GM12878 (cell line): ENCODE measurements around the gene ABCB9. TPM values are rescaled to one million over a fixed set of nuclear protein-coding genes. Genes with fewer than 3 reads are reported as not detected.

Experiments
- ATAC-seq: fragments of 200-7000 bp; cut with Tn5 transposase; 3 replicates; pipeline ENCODE4 v1.9.1; 2020; ENCODE audit warnings: mild to moderate bottlenecking, moderate library complexity
- BruUV-seq: library from RNA; stranded (reverse); fragments of 400-500 nt; replicated peaks from 2 replicates; lab custom pipeline; 2021; lab: Mats Ljungman, UMichigan
- CTCF ChIA-PET: fragments of 300-600 bp; sonication (Branson Sonifier 250); formaldehyde crosslinking; extraction: SDS; loops from one replicate; lab custom pipeline; 2021; ENCODE audit warnings: inconsistent platforms; lab: Yijun Ruan, JAX
- POLR2A ChIA-PET: fragments of 350-600 bp; formaldehyde crosslinking; extraction: SDS; loops from one replicate; lab custom pipeline; 2021; ENCODE audit warnings: inconsistent platforms; lab: Charles Lee
- RAD21 ChIA-PET: fragments of 300-600 bp; sonication (Branson Sonifier 250); formaldehyde crosslinking; loops from one replicate; lab custom pipeline; 2023; ENCODE audit warnings: antibody characterized with exemption; ENCODE audit not compliant: unreplicated experiment; lab: Charles Lee
- SMC1A ChIA-PET: fragments of 300-600 bp; sonication (Branson Sonifier 250); formaldehyde crosslinking; loops from one replicate; lab custom pipeline; 2023; ENCODE audit not compliant: unreplicated experiment, uncharacterized antibody; lab: Charles Lee
- DNase-seq: peaks from one replicate; pipeline ENCODE4 v3.0.0-alpha.2; 2011; ENCODE audit warnings: low read depth, low spot score
- FAIRE-seq: peaks from 3 replicates; lab custom pipeline; 2011; peaks lifted over from hg19 to GRCh38; lab: Jason Lieb, UNC
- H2AFZ ChIP-seq: 2 replicates; pipeline ENCODE4 v1.6.0; 2011; ENCODE audit warnings: low read depth, low read length, control low read depth; ENCODE audit not compliant: control insufficient read depth
- H3K27ac ChIP-seq: 2 replicates; pipeline ENCODE4 v1.5.1; 2011; ENCODE audit warnings: control low read depth; ENCODE audit not compliant: control insufficient read depth, insufficient read depth
- H3K27me3 ChIP-seq, 2 experiments: replicated peaks in 1 of 2; 2 replicates each; pipeline versions ENCODE4 v1.6.0 to v1.6.1; 2011; ENCODE audit warnings: low read length in 1 of 2; ENCODE audit not compliant: control insufficient read depth in 2 of 2, insufficient read depth in 2 of 2
- H3K36me3 ChIP-seq, 2 experiments: 2 replicates each; pipeline ENCODE4 v1.5.1; 2011; ENCODE audit warnings: low read length in 1 of 2; ENCODE audit not compliant: control insufficient read depth in 2 of 2, insufficient read depth in 2 of 2
- H3K4me1 ChIP-seq: 2 replicates; pipeline ENCODE4 v1.6.1; 2011; ENCODE audit warnings: mild to moderate bottlenecking, low read length, moderate library complexity, mixed read lengths; ENCODE audit not compliant: control insufficient read depth, insufficient read depth
- H3K4me2 ChIP-seq: 2 replicates; pipeline ENCODE4 v1.6.0; 2011; ENCODE audit warnings: control low read depth; ENCODE audit not compliant: control insufficient read depth, insufficient read depth
- H3K4me3 ChIP-seq: fragments of 200-600 bp; sonication (generic); 2 replicates; pipeline ENCODE4 v1.5.1; 2016
- H3K79me2 ChIP-seq: 2 replicates; pipeline ENCODE4 v1.6.0; 2011; ENCODE audit warnings: low read length; ENCODE audit not compliant: control insufficient read depth, insufficient read depth
- H3K9ac ChIP-seq: 2 replicates; pipeline ENCODE4 v1.8.0; 2011; ENCODE audit warnings: low read length, control low read depth, mixed read lengths; ENCODE audit not compliant: control insufficient read depth, insufficient read depth
- H3K9me3 ChIP-seq: replicated peaks from 3 replicates; pipeline ENCODE4 v1.5.1; 2011; ENCODE audit warnings: mild to moderate bottlenecking, low read length; ENCODE audit not compliant: control insufficient read depth, insufficient read depth
- H4K20me1 ChIP-seq: 2 replicates; pipeline ENCODE4 v1.6.0; 2011; ENCODE audit not compliant: control insufficient read depth, insufficient read depth
- CBFB ChIP-seq: IDR thresholded peaks from 2 replicates; pipeline ENCODE4 v1.6.1; 2016; ENCODE audit warnings: antibody characterized with exemption, low read depth
- CEBPB ChIP-seq, 2 experiments: fragments of 150-350 bp in 1 of 2; IDR thresholded peaks; 2 replicates each; pipeline ENCODE4 v1.6.1; 2012 to 2014; ENCODE audit warnings: low read depth in 2 of 2, low read length in 2 of 2, borderline replicate concordance in 1 of 2, inconsistent platforms in 1 of 2
- CREM ChIP-seq: IDR thresholded peaks from 2 replicates; pipeline ENCODE4 v1.6.1; 2014; ENCODE audit warnings: antibody characterized with exemption, low read depth
- EED ChIP-seq: sonication (generic); IDR thresholded peaks from 2 replicates; pipeline ENCODE4 v1.6.1; 2016; ENCODE audit warnings: antibody characterized with exemption, low read depth
- ETV6 ChIP-seq, 2 experiments: fragments of 450-650 bp in 1 of 2; IDR thresholded peaks in 1 of 2; conservative IDR thresholded peaks in 1 of 2; 2 replicates each; pipeline ENCODE4 v1.6.1; 2014; ENCODE audit warnings: antibody characterized with exemption in 1 of 2, borderline replicate concordance in 1 of 2, low read depth in 1 of 2, mild to moderate bottlenecking in 1 of 2, moderate library complexity in 1 of 2
- FOXM1 ChIP-seq: IDR thresholded peaks from 2 replicates; pipeline ENCODE4 v1.6.1; 2012; ENCODE audit warnings: low read depth, mild to moderate bottlenecking, inconsistent platforms, low read length, moderate library complexity
- GABPA ChIP-seq: IDR thresholded peaks from 2 replicates; pipeline ENCODE4 v1.6.1; 2014; ENCODE audit warnings: antibody characterized with exemption, low read depth, mild to moderate bottlenecking, inconsistent platforms
- GATAD2B ChIP-seq: fragments of 450-650 bp; conservative IDR thresholded peaks from 2 replicates; pipeline ENCODE4 v1.6.1; 2017; ENCODE audit warnings: low read depth, mild to moderate bottlenecking, moderate library complexity
- IKZF2 ChIP-seq, 2 experiments: fragments of 450-650 bp; IDR thresholded peaks; 2 replicates each; pipeline ENCODE4 v1.6.1; 2017; ENCODE audit warnings: mild to moderate bottlenecking in 2 of 2, moderate library complexity in 2 of 2
- JUNB ChIP-seq: IDR thresholded peaks from 2 replicates; pipeline ENCODE4 v1.6.1; 2016; ENCODE audit warnings: antibody characterized with exemption, mild to moderate bottlenecking
- MEF2A ChIP-seq: IDR thresholded peaks from 2 replicates; pipeline ENCODE4 v1.6.1; 2011; ENCODE audit warnings: low read depth, mild to moderate bottlenecking, low read length, moderate library complexity; ENCODE audit not compliant: insufficient read depth
- MLLT1 ChIP-seq: fragments of 450-650 bp; IDR thresholded peaks from 2 replicates; pipeline ENCODE4 v1.6.1; 2016; ENCODE audit warnings: mild to moderate bottlenecking
- PKNOX1 ChIP-seq: fragments of 450-650 bp; IDR thresholded peaks from 2 replicates; pipeline ENCODE4 v1.6.1; 2016; ENCODE audit warnings: mild to moderate bottlenecking
- POU2F2 ChIP-seq: IDR thresholded peaks from 3 replicates; pipeline ENCODE4 v1.6.1; 2011; ENCODE audit warnings: low read depth, mild to moderate bottlenecking, low read length, borderline replicate concordance
- RUNX3 ChIP-seq: IDR thresholded peaks from 2 replicates; pipeline ENCODE4 v1.6.1; 2012; ENCODE audit warnings: low read length, inconsistent platforms
- WRNIP1 ChIP-seq: IDR thresholded peaks from 2 replicates; pipeline ENCODE4 v1.6.1; 2011; ENCODE audit warnings: low read depth, low read length, improper control_type of control experiment, borderline replicate concordance
- WGBS: methylation state at CpG from one replicate; pipeline ENCODE4 v1.1.6; 2016; ENCODE audit warnings: low lambda C conversion rate; ENCODE audit not compliant: insufficient replicate concordance, insufficient coverage; ENCODE audit errors: missing lambda C conversion rate; 5-methylcytosine and 5-hydroxymethylcytosine counted together
- in situ Hi-C: fragments of 300-500 bp; cut with MboI; formaldehyde crosslinking; loops from 9 replicates; pipeline ENCODE4 v1.14.3; 2018; ENCODE audit warnings: mixed read lengths
- intact Hi-C: fragments of 100-400 bp; cut with micrococcal nuclease; formaldehyde crosslinking; loops from one replicate; pipeline ENCODE4 v1.14.2; 2022; ENCODE audit not compliant: unreplicated experiment
- polyA plus RNA-seq, 11 experiments: library from polyadenylated mRNA; depleted of rRNA in 4 of 11; unstranded in 6 of 11; stranded (reverse) in 5 of 11; fragments of >200 nt; fragmentation: Nextera tagmentation in 4 of 11; fragmentation: Illumina TruSeq in 1 of 11; extraction: Ambion mirVana in 4 of 11; extraction: Trizol in 1 of 11; gene quantifications; 1 replicate in 1 of 11; 2 replicates in 10 of 11; pipeline versions ENCODE4 v1.2.1 to v1.2.3, GENCODE V29; 2011 to 2016; ENCODE audit warnings: inconsistent platforms in 2 of 11, missing spikeins in 2 of 11, low read depth in 1 of 11
- total RNA-seq, 4 experiments: library from RNA; depleted of rRNA in 3 of 4; stranded (reverse); fragments of >200 nt in 3 of 4; fragmentation: Illumina TruSeq in 1 of 4; extraction: Trizol in 1 of 4; gene quantifications; 2 replicates each; pipeline versions ENCODE4 v1.2.1 to v1.2.3, GENCODE V29; 2013 to 2021

Gene ABCB9
- total and polyA plus RNA-seq, 10 of the 15 experiments (the other 5 are each of a cell fraction or from before 2014, with no cell fraction given) = 0.37 to 4.9 (median 3.1) TPM

- 74% methylated on average over 7 of the region's 7 CpGs for WGBS
- H3K27me3 ChIP-seq = no peaks in the 10 kb centered on the region
- H3K79me2 ChIP-seq = peaks cover 57% of the 10 kb centered on the region
- POLR2A ChIA-PET = interaction anchor here (0.5 to 3.8 kb wide), 7 partner anchors 10 to 520 kb away, joined by 3 to 15 read pairs (median 4); partner anchors contain the start of genes MPHOSPH9 and OGFOD2
- ATAC-seq = peak; percentile 52
- H4K20me1 ChIP-seq = no peaks in the 10 kb centered on the region; the same call in 1 of the 2 replicates
- BruUV-seq = TSS peak; percentile 96
- no peak overlapping the region for H2AFZ ChIP-seq
- in situ Hi-C loops (no loop called here), intact Hi-C loops (loop anchor here (2.0 kb wide), 1 partner anchor 59 kb away; no protein-coding TSS in a partner anchor)
- no peaks in the 10 kb centered on the region for H3K36me3 ChIP-seq
- H3K27ac ChIP-seq = peak overlapping the region; percentile 40
- peak overlapping the region; percentile 81 for H3K4me2 ChIP-seq
- H3K9ac ChIP-seq = no peak overlapping the region
- H3K9me3 ChIP-seq = no peaks in the 10 kb centered on the region; the same call in 2 of the 3 replicates
- peaks cover 35% of the 10 kb centered on the region for H3K4me1 ChIP-seq
- DNase-seq = no peak
- RAD21 ChIA-PET = interaction anchor here (0.7 to 3.0 kb wide), 11 partner anchors 7 to 99 kb away, joined by 3 to 18 read pairs (median 6); no protein-coding TSS in a partner anchor
- FAIRE-seq = peak; percentile 74
- H3K4me3 ChIP-seq = peak overlapping the region; percentile 69
- SMC1A ChIA-PET = interaction anchor here (0.6 to 3.0 kb wide), 8 partner anchors 7 to 1092 kb away, joined by 3 to 31 read pairs (median 6); no protein-coding TSS in a partner anchor
- CTCF ChIA-PET = interaction anchor here (0.6 to 12.3 kb wide), 11 partner anchors 8 to 1969 kb away, joined by 3 to 107 read pairs (median 5); no protein-coding TSS in a partner anchor
- TF ChIP-seq EED (peak; percentile 79), PKNOX1 (peak; percentile 55; the same call in 1 of the 2 replicates), CBFB (peak; percentile 45; the same call in 1 of the 2 replicates), WRNIP1 (no peak), RUNX3 (peak; percentile 64; the same call in 1 of the 2 replicates), JUNB (peak; percentile 30), IKZF2 (IDR thresholded peaks at IDR 0.05) (0 out of 4 replicates have a peak, but pooled peaks of 1 of the 2 experiments have one; percentile 25), GATAD2B (no peak), POU2F2 (no peak), CREM (0 out of 2 replicates have a peak, but pooled peaks have one; percentile 20), CEBPB (IDR thresholded peaks at IDR 0.05; ENCODE audit: borderline replicate concordance in 1 of 2, low read depth in 2 of 2, low read length in 2 of 2) (no peak), MLLT1 (0 out of 2 replicates have a peak, but pooled peaks have one; percentile 36), MEF2A (no peak), FOXM1 (peak; percentile 23; the same call in 1 of the 2 replicates), GABPA (0 out of 2 replicates have a peak, but pooled peaks have one; percentile 13), ETV6 (conservative IDR thresholded peaks at IDR 0.05 in 1 of 2, IDR thresholded peaks at IDR 0.05 in 1 of 2; ENCODE audit: borderline replicate concordance in 1 of 2, low read depth in 1 of 2) (0 out of 4 replicates have a peak, but pooled peaks of 1 of the 2 experiments have one; percentile 35)
These were observed 72.8 kb downstream of the ABCB9 start for GRCh38 chr12:122893208-122894153.
